IPS-18c (cell line): ENCODE data around the gene HS6ST2.

ENCODE experiments used
- H3K4me3 ChIP-seq: 2 replicates; pipeline ENCODE4 v1.7.0; 2013; ENCODE audit warnings: low read depth, mild to moderate bottlenecking, low read length, moderate library complexity; ENCODE audit not compliant: insufficient read depth
- H3K9me3 ChIP-seq: one replicate; pipeline ENCODE4 v1.6.1; 2013; ENCODE audit warnings: mild to moderate bottlenecking, low read length, moderate library complexity; ENCODE audit not compliant: control insufficient read depth, insufficient read depth

Gene HS6ST2

DNA sequence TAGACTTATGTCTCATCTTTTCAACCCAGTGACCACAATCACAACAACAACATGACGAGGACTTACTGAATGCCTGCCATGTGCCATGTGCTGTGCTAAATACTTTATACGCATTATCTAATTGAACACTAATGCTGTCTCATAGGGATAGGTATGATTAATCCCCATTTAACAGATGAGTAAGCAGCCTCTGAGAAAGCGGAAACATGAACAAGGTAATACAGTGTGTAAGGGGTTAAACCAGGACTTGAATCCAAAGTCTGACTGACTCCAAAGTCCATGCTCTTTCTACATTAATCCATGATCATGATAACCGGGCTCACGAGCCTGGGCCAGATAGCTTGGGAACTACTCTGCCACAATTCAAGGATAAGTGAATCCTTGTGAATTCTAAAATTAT, 364.3 kb downstream of the HS6ST2 start:
- Histone ChIP-seq H3K4me3 (no peak overlapping the region), H3K9me3 (no peaks in the 10 kb centered on the region)

GRCh38 chrX:132592880-132593279, 365.5 kb downstream of the HS6ST2 start:
- H3K9me3 ChIP-seq, result no peaks in the 10 kb centered on the region
- H3K4me3 ChIP-seq, result no peak overlapping the region

DNA sequence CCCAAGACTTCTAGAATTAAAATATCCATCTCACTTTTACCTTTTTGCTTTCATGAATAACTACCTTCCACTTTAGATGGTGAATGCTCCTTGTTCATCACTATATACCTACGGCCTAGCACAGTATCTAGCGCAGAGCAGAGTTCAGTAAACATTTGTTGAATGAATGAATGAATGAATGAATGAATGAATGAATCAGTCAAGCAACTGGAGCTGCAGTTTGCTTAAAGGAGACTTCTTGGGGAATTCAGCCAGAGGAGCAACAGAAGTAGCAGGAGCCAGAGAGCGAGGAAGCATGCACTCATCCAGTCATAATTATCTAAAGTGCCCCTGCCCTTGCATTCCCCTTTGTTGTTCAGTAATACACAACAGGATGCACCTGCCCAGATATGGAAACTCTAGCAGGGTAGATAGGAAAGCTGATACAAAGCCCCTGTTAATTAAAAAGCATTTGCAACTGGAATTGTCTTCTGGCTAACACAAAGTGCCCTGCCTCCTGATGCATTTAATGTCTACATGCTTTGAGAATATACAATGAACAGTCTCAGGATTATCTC, 366.6 kb downstream of the HS6ST2 start:
- Histone ChIP-seq H3K4me3 (no peak overlapping the region), H3K9me3 (no peaks in the 10 kb centered on the region)

DNA sequence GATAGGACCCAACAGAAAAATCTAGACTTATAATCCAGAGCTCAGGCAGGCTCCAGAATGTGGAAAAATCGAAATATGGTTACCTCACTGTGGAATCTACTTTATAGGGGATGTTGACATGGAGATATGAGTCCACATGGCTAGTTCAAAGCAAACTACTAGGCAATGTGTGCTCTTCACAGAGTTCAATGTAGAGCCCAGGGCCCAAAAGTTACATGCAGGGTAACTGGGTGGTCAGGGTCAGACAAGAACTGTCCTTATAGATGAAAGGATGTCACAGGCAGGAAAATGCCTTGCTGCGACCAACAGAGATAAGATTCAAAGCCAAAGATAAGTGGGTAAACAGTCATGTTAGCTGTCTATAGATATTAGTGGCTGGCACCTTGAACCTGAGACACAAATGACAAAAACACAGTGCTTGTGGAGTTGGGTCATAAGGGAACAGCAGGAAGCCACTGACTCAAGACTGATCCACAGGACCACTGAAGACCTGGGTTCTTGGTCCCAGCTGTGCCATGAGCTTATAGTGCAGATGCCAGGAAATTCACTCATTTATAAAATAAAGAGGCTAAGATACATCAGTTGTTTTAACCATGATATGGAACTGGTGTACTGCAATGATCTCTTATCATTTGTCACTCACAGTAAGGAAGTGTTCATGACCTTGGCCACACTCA, 367.9 kb downstream of the HS6ST2 start:
- Histone ChIP-seq H3K9me3 (no peaks in the 10 kb centered on the region), H3K4me3 (no peak overlapping the region)

- no peak overlapping the region for H3K4me3 ChIP-seq
- H3K9me3 ChIP-seq, result no peaks in the 10 kb centered on the region
These were observed 373.5 kb downstream of the HS6ST2 start for GRCh38 chrX:132584936-132585335.

- Histone ChIP-seq H3K9me3 (no peaks in the 10 kb centered on the region), H3K4me3 (no peak overlapping the region)
These were observed 381.5 kb downstream of the HS6ST2 start for GRCh38 chrX:132576939-132577338.
